ENCODE measurements around the gene MYOZ1.
"Not testable (repeated sequence)": the region's sequence is repeated elsewhere in the genome, so short reads cannot be mapped to it uniquely, and the experiment has no call there.

MYOZ1 gene, protein sequence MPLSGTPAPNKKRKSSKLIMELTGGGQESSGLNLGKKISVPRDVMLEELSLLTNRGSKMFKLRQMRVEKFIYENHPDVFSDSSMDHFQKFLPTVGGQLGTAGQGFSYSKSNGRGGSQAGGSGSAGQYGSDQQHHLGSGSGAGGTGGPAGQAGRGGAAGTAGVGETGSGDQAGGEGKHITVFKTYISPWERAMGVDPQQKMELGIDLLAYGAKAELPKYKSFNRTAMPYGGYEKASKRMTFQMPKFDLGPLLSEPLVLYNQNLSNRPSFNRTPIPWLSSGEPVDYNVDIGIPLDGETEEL

DNA sequence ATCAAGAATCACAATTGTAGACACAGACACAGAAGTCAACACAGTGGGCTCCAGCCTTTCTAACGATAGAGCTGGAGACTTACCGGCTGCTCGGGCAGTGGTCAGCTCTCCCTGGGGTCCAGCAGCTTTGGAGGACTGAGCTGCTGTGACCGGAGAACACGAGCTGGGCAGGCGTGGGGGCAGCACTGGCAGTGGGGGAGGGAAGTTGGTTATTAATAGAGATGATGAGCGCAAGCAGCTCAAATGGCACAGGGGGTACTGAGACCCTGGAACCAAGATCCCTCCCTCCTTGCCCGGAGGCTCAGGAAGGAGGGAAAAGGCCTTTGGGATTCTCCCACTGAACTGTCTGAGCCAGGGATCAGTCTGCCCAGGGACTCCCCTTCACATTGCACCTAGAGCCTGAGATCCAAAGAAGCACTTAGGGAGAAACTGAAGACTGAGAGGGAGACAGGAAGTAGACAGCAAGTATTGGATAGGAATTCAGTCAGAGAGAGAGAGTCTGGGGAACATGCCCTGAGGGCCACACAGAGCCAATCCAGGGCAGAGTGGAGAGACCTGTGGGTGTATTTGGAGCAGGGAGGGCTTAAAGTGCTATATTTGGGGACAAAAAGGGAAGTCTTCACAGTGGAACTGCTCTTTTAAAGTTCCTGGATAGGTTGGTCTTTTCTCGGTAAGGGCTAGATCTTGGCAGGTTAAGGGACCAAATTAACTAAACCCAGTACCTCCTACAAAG is at the start of gene MYOZ1:
Gene MYOZ1 (minus strand): TSS at position 147 of the 733 bp plus-strand sequence. CDS start 1,457 bp downstream, outside the sequence.
- Histone ChIP-seq H3K9ac (ENCODE audit: low read depth in 1 of 2, low read length in 2 of 2) (no peak within 1 kb of the TSS), H3K36me3 (ENCODE audit: control insufficient read depth in 1 of 2, insufficient read depth in 2 of 2, low read length in 2 of 2) (no peaks in the 10 kb centered on the region), H3K4me3 (ENCODE audit: low read depth in 1 of 2, low read length in 2 of 2) (no peak within 1 kb of the TSS), H3K4me1 (ENCODE audit: control insufficient read depth in 1 of 2, insufficient read depth in 2 of 2, low read length in 2 of 2) (no peaks in the 10 kb centered on the region), H3K9me3 (ENCODE audit: control insufficient read depth in 1 of 2, low read length in 2 of 2) (no peaks in the 10 kb centered on the region), H3K27me3 (ENCODE audit: control insufficient read depth in 1 of 2, insufficient read depth in 2 of 2, low read length in 2 of 2) (no peaks in the 10 kb centered on the region), H3K27ac (ENCODE audit: low read depth, low read length) (no peak within 1 kb of the TSS)

GRCh38 chr10:73690755-73691154 is 49.5 kb upstream of the MYOZ1 start:
- H3K36me3 ChIP-seq (ENCODE audit: control insufficient read depth in 1 of 2, insufficient read depth in 2 of 2, low read length in 2 of 2); H3K27ac ChIP-seq (ENCODE audit: low read depth, low read length): not testable (repeated sequence)

GRCh38 chr10:73689596-73689995 is 48.3 kb upstream of the MYOZ1 start:
- not testable (repeated sequence) for H3K27ac ChIP-seq (ENCODE audit: low read depth, low read length); H3K4me1 ChIP-seq (ENCODE audit: control insufficient read depth in 1 of 2, insufficient read depth in 2 of 2, low read length in 2 of 2); H3K27me3 ChIP-seq (ENCODE audit: control insufficient read depth in 1 of 2, insufficient read depth in 2 of 2, low read length in 2 of 2); H3K36me3 ChIP-seq (ENCODE audit: control insufficient read depth in 1 of 2, insufficient read depth in 2 of 2, low read length in 2 of 2); H3K9me3 ChIP-seq (ENCODE audit: control insufficient read depth in 1 of 2, low read length in 2 of 2); H3K9ac ChIP-seq (ENCODE audit: low read depth in 1 of 2, low read length in 2 of 2); H3K4me3 ChIP-seq (ENCODE audit: low read depth in 1 of 2, low read length in 2 of 2)

More at GRCh38 chr10:73690755-73691154, 49.5 kb upstream of the MYOZ1 start:
- H3K9me3 ChIP-seq (ENCODE audit: control insufficient read depth in 1 of 2, low read length in 2 of 2); H3K4me1 ChIP-seq (ENCODE audit: control insufficient read depth in 1 of 2, insufficient read depth in 2 of 2, low read length in 2 of 2); H3K4me3 ChIP-seq (ENCODE audit: low read depth in 1 of 2, low read length in 2 of 2); H3K27me3 ChIP-seq (ENCODE audit: control insufficient read depth in 1 of 2, insufficient read depth in 2 of 2, low read length in 2 of 2); H3K9ac ChIP-seq (ENCODE audit: low read depth in 1 of 2, low read length in 2 of 2): not testable (repeated sequence)

DNA sequence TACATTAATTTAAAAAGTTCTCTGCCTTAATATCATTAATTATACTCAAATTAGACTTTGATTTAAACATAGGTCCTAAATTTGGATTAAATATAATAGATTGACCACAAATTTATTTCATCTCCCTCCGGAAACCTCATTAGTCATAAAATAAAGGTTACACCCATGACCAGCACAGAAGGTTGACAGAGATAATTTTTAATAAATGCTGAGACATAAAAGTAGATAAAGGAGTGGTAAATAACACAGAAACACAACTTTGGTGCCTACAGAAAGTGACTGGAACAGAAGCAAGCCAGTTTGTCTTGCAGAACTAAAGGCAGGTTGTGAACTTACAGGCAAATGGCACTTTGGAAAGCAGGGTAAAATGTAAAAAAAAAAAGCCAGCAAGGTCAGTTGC is 46.4 kb upstream of the MYOZ1 start:
- not testable (repeated sequence) for H3K9ac ChIP-seq (ENCODE audit: low read depth in 1 of 2, low read length in 2 of 2); H3K4me1 ChIP-seq (ENCODE audit: control insufficient read depth in 1 of 2, insufficient read depth in 2 of 2, low read length in 2 of 2); H3K27ac ChIP-seq (ENCODE audit: low read depth, low read length); H3K36me3 ChIP-seq (ENCODE audit: control insufficient read depth in 1 of 2, insufficient read depth in 2 of 2, low read length in 2 of 2); H3K4me3 ChIP-seq (ENCODE audit: low read depth in 1 of 2, low read length in 2 of 2); H3K27me3 ChIP-seq (ENCODE audit: control insufficient read depth in 1 of 2, insufficient read depth in 2 of 2, low read length in 2 of 2); H3K9me3 ChIP-seq (ENCODE audit: control insufficient read depth in 1 of 2, low read length in 2 of 2)

DNA sequence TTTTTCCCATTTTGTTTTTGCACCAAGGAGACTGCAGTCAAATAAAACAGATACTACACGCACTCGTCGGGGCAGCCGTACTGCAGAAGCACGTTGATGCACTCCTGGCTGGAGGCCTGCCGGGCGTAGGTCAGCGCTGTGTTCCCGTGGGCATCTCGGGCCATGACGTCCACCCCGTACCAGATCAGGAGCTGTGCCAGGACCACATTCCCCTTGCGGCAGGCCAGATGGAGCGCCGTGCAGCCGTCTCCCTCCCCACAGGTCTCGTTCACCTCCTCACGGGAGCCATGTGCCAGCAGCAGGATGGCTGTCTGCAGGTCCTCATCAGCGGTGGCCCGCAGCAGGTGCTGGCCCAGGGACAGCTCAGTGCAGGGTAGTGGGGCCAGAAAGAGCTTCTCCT is 33.3 kb upstream of the MYOZ1 start:
- not testable (repeated sequence) for H3K9ac ChIP-seq (ENCODE audit: low read depth in 1 of 2, low read length in 2 of 2); H3K27me3 ChIP-seq (ENCODE audit: control insufficient read depth in 1 of 2, insufficient read depth in 2 of 2, low read length in 2 of 2); H3K4me1 ChIP-seq (ENCODE audit: control insufficient read depth in 1 of 2, insufficient read depth in 2 of 2, low read length in 2 of 2); H3K4me3 ChIP-seq (ENCODE audit: low read depth in 1 of 2, low read length in 2 of 2); H3K27ac ChIP-seq (ENCODE audit: low read depth, low read length); H3K36me3 ChIP-seq (ENCODE audit: control insufficient read depth in 1 of 2, insufficient read depth in 2 of 2, low read length in 2 of 2); H3K9me3 ChIP-seq (ENCODE audit: control insufficient read depth in 1 of 2, low read length in 2 of 2)

- H3K27ac ChIP-seq (ENCODE audit: low read depth, low read length); H3K4me3 ChIP-seq (ENCODE audit: low read depth in 1 of 2, low read length in 2 of 2); H3K9me3 ChIP-seq (ENCODE audit: control insufficient read depth in 1 of 2, low read length in 2 of 2); H3K4me1 ChIP-seq (ENCODE audit: control insufficient read depth in 1 of 2, insufficient read depth in 2 of 2, low read length in 2 of 2); H3K27me3 ChIP-seq (ENCODE audit: control insufficient read depth in 1 of 2, insufficient read depth in 2 of 2, low read length in 2 of 2); H3K36me3 ChIP-seq (ENCODE audit: control insufficient read depth in 1 of 2, insufficient read depth in 2 of 2, low read length in 2 of 2); H3K9ac ChIP-seq (ENCODE audit: low read depth in 1 of 2, low read length in 2 of 2): not testable (repeated sequence)
These were observed 27.1 kb upstream of the MYOZ1 start for GRCh38 chr10:73668378-73668777.

DNA sequence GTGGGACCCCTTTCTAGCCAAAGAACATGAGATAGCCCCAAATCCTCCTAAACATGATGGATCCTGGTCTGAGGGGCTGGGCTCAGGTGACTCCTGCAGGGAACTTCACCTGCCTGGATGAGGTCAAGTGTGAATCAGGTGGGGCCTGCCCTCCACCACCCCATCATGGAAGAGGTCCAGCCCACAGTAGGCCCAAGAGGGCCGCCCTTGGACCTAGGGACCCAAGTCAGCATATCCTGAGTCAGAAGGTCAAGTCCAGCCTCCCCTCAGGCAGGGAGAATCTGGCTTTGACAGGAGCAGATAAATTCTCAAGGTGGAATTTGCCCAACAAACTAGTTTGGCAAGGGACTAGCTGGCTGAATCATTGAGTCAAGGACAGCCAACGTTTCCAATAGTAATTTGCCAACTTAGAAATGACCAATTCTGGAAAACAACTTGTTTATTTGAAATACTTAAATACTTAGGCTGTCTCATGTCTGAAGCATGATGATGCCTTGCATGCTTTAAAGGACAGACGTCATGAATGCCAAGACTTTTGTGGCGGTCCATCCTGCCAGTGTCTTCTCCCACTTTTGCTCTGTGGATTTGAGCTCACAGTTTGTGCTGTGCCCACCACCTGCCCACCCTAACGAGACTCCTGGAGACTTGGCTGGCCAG is 25.0 kb upstream of the MYOZ1 start:
- H3K27me3 ChIP-seq (ENCODE audit: control insufficient read depth in 1 of 2, insufficient read depth in 2 of 2, low read length in 2 of 2); H3K4me1 ChIP-seq (ENCODE audit: control insufficient read depth in 1 of 2, insufficient read depth in 2 of 2, low read length in 2 of 2); H3K9ac ChIP-seq (ENCODE audit: low read depth in 1 of 2, low read length in 2 of 2); H3K27ac ChIP-seq (ENCODE audit: low read depth, low read length); H3K9me3 ChIP-seq (ENCODE audit: control insufficient read depth in 1 of 2, low read length in 2 of 2); H3K36me3 ChIP-seq (ENCODE audit: control insufficient read depth in 1 of 2, insufficient read depth in 2 of 2, low read length in 2 of 2); H3K4me3 ChIP-seq (ENCODE audit: low read depth in 1 of 2, low read length in 2 of 2): not testable (repeated sequence)

DNA sequence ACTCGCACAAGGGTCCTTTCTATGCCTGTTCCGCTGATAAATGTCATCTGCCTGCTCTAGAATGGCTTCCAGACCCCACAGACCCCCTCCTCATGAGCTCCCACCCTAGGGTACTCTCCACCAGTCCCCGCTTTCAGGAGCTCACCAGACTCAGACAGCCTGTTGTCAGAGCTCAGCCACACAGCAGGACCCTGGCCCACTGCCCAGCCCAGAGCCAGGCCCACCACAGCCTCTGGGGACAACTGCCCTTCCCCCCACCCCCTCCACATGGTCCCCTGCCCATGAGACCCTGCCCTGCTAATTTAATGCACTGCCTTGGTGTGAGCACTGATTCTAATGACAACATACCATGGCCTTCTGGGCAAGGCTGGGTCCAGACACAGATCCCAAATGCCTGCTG is 24.3 kb upstream of the MYOZ1 start:
- not testable (repeated sequence) for H3K9ac ChIP-seq (ENCODE audit: low read depth in 1 of 2, low read length in 2 of 2); H3K9me3 ChIP-seq (ENCODE audit: control insufficient read depth in 1 of 2, low read length in 2 of 2); H3K36me3 ChIP-seq (ENCODE audit: control insufficient read depth in 1 of 2, insufficient read depth in 2 of 2, low read length in 2 of 2); H3K4me1 ChIP-seq (ENCODE audit: control insufficient read depth in 1 of 2, insufficient read depth in 2 of 2, low read length in 2 of 2); H3K27ac ChIP-seq (ENCODE audit: low read depth, low read length); H3K4me3 ChIP-seq (ENCODE audit: low read depth in 1 of 2, low read length in 2 of 2); H3K27me3 ChIP-seq (ENCODE audit: control insufficient read depth in 1 of 2, insufficient read depth in 2 of 2, low read length in 2 of 2)

- not testable (repeated sequence) for H3K9ac ChIP-seq (ENCODE audit: low read depth in 1 of 2, low read length in 2 of 2); H3K4me3 ChIP-seq (ENCODE audit: low read depth in 1 of 2, low read length in 2 of 2); H3K4me1 ChIP-seq (ENCODE audit: control insufficient read depth in 1 of 2, insufficient read depth in 2 of 2, low read length in 2 of 2); H3K27me3 ChIP-seq (ENCODE audit: control insufficient read depth in 1 of 2, insufficient read depth in 2 of 2, low read length in 2 of 2); H3K27ac ChIP-seq (ENCODE audit: low read depth, low read length); H3K9me3 ChIP-seq (ENCODE audit: control insufficient read depth in 1 of 2, low read length in 2 of 2); H3K36me3 ChIP-seq (ENCODE audit: control insufficient read depth in 1 of 2, insufficient read depth in 2 of 2, low read length in 2 of 2)
These were observed 23.1 kb upstream of the MYOZ1 start for GRCh38 chr10:73664156-73665040.

- H3K27me3 ChIP-seq (ENCODE audit: control insufficient read depth in 1 of 2, insufficient read depth in 2 of 2, low read length in 2 of 2); H3K36me3 ChIP-seq (ENCODE audit: control insufficient read depth in 1 of 2, insufficient read depth in 2 of 2, low read length in 2 of 2); H3K9ac ChIP-seq (ENCODE audit: low read depth in 1 of 2, low read length in 2 of 2); H3K27ac ChIP-seq (ENCODE audit: low read depth, low read length); H3K9me3 ChIP-seq (ENCODE audit: control insufficient read depth in 1 of 2, low read length in 2 of 2); H3K4me1 ChIP-seq (ENCODE audit: control insufficient read depth in 1 of 2, insufficient read depth in 2 of 2, low read length in 2 of 2); H3K4me3 ChIP-seq (ENCODE audit: low read depth in 1 of 2, low read length in 2 of 2): not testable (repeated sequence)
These were observed 22.3 kb upstream of the MYOZ1 start for GRCh38 chr10:73663621-73664020.
